NCI-H524 treated with DMSO at 0.1 percent for 48 hours (cell line): ENCODE data around the gene MYBPC3.

Source experiments
- DNase-seq: peaks from one replicate; lab custom pipeline; 2025; lab: John Stamatoyannopoulos, UW

MYBPC3 gene

DNA sequence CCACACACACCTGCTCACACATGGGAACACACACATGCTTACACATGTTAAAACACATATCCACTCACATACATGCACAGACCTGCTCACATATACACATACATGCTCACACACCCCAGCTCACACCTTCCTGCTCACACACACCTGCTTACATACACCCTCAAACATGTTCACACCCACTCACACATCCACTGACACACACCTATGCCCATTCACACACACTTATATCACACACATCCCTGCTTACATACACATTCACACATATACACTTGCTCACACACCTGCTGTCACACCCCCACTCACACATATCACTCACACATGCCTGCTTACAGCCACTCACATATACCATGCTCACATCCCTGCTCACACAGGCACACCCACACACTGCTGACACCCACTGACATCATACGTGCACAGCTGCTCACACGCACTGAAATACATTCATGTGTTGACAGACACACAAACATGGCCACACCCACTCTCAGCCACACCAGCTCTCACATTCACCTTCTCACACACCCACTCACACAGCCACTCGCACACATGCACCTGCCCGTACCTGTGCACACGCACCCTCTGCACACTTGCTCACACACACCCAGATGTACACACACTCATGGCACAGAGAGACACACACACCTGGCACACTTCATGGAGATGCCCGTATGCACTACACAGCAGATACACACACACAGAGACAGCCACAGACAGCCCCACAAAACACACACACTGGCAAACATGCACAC is 5.7 kb upstream of the MYBPC3 start:
- DNase-seq, result no peak

DNA sequence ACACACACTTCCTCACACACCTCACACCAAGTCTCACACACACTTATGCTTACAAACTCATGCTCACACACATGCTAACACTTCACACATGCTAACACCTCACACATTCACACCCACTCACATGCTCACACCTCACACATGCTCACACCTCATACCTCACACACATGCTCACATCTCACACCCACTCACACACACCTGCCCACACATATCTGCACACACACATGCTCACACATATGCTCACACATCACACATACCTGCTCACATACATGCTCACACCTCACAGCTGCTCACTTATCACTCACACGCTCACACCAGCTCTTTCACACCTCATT is 4.5 kb upstream of the MYBPC3 start:
- no peak for DNase-seq

DNA sequence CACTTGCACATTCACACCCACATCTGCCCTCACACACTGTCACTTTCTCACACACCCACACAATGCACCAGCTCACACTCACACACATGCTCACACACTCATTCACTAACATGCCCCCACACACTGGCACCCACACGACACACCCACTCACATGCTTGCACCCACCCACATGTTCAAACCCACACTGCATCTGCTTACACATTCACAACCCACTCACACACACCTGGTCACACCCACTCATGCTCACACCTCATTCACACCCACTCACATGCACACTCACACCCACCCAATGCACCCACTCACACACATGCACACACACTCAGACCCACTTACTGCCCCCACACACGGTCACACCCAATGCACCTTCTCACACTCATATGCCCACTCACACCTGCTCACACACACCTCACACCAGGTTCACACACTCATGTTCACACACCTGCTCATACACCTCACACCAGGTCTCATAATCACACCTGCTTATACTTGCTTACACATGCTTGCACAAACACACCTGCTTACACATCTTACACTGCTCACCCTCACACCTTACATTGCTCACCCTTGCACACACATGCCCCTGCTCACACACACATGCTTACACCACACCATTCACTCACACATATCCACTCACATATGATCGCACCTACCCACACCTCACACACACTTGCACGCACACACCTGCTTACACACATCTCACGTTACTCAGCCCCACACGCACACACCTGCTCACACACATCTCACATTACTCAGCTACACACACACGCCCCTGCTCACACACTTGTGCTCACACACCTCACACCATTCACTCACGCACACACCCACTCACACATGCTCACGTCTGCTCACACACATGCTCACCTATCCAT is 3.9 kb upstream of the MYBPC3 start:
- DNase-seq, result no peak

DNA sequence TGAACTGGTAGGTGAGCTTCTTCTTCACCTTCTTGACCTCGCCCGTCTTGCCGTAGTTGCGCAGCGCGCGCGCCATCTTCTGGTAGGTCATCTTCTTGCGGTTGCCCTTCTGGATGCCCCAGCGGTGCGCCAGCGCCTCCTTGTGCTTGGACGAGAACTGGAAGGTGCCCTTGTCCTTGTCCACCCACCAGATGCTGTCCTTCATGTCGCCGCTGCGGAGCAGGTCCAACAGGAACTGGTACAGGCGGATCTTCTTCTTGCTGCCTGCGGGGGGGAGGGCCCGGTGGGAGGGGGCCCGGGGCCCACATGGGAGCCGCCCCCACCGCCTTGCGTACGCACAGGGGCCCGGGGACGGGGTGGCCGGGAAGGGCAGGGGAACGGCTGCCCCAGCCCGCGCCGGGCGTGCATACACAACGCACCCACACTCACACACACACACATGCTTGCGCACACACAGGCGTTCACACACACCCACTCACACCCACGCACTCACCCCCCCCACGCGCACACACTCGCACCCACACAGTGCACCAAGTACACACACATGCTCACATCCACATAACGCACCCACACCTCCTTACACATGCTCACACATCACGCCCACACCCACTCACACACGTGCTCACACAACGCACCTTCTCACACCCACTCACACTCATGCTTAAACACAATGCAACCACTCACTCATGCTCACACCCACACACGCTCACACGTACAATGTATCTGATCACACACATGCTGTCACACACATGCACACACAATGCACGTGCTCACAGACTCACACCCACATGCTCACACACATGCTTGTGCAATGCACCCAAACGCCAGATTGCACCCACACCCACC is 3.0 kb upstream of the MYBPC3 start:
- DNase-seq, result peak; percentile 74

DNA sequence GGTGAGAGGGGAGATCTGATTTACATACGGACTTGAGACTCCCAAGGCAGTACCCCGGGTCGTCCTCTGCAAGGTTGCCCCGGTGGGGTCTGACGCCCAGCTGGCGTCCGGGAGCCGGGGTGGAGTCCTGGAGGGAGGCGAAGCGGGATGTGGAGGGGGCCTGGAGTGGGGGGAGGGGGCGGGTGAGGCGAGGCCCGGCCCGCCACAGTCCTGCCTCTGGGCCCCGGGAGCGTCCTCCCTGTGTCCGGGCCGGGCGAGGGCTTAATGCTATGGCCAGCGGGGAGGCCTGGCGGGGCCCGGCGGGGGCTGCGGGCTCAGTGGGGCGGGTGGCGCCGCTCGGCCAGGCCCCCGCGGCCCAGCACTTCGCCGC is 2.4 kb upstream of the MYBPC3 start:
- no peak for DNase-seq

DNA sequence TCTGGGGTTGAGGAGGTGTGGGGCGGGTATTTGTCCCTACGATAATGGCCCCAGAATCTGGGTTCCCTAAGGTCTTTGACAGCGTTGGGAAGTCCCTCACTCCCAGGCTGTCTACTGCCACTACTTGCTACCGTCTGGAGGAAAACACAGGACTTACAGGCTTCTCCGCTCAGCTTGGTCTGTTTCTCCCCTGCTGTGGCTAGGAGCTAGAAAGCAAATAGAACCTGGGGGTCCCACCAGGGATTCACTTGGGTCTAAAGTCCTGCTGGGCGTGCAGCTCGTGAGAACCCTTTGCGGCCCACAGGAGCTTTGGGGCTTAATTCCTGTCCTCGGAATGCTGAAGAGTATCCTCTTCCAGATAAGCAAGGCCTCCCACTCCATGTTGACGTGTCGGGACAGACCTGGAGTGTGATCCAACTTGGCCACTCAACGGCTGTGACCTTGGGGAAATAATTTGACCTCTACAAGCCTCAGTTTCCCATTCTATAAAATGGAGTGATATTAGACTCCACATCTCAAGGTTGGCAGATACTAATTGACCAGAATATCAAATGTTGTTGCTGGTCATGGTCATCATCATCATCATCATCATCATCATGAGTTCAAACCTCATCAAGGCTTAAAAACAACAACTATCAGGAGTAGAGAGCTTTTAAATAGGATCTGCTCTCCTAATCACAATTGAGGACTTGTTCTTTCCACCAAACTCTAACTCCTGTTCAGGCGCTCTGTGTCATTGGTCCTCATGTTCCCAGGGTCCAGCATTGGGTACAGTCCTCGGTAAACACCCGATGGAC is 1.7 kb upstream of the MYBPC3 start:
- DNase-seq, result no peak

DNA sequence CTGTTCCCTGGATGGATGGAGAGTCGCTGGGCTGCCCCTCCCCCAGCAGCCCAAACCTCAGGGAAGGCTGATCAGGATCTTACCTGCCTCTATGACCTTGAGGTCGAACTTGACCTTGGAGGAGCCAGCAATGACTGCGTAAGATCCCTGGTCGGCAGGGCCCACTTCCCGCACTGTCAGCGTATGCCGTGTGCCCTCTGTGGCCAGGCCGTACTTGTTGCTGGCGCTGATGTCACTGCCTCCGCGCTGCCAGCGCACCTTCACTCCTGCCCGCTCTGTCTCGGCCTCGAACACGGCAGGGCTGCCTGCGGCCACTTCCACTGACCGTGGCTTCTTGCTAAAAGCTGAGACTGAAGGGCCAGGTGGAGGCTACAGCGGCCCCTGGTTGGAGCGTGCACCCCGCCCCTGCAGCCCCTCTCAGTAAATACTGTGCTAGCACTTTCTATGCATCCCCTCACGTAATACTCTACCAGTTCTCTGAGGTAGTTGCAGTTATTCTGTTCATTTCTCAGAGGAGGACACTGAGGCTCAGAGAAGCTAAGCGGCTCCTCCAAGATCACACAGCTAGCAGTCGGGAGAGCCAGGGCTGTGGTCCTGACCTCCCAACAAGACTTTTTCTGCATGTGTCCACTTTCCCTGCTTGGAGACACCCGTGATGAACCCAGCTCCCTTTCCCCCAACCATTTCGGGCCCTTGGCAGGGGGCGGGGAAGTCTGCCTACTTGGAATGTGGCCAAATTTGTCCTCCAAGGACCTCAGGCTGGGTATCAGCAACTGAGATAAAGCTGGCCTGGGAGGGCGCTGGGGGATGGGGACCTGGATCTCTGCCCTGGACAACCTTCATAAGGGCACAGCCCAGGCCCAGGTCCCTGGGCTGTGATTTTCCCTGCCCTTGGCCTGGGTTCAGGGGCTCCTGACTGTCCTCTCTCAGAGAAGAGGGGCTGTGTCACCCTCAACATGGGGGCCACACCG is 1.1 kb downstream of the MYBPC3 start:
- DNase-seq, result no peak

DNA sequence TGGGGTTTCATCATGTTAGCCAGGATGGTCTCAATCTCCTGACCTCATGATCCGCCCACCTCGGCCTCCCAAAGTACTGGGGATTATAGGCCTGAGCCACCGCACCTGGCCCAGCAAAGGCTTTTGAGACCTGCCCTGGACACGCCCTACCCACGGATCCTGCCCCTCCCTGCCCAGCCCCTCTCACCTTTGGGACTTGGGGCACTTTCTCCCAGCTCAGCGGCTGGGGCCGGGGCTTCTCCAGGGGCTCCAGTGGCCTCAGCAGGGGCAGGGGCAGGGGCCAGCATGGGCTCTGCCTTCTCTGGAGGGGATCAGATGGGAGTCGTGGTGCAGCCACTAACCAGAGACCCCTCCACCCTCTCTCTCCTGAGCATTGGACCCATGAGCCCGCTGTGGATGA is 2.2 kb downstream of the MYBPC3 start:
- no peak for DNase-seq

DNA sequence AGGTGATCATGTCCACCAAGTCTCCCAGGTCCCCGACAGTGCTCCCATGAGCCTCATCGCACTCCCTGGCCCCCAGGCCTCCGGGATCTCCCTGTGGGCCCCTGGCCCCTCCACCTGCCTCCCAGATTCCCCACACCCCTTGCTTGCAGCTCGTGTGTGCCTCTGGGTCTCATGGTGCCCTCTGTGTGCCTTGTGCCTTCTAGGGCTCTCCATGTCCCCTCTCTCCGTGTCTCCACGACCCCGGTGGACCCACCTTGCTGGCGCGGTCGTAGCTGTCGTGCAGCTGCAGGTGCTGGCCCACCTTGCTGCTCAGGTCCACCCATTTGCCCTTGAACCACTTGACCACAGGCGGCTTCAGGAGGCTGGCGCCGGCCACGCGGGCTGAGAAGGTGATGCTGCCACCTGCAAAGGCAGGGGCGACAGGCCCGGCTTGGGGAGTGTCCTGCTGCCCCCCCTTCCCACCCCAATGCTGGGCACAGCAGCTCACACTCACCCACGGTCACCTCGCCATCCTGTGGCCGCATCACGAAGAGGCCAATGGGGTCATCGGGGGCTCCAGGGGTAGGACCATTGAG is 2.9 kb downstream of the MYBPC3 start:
- no peak for DNase-seq

DNA sequence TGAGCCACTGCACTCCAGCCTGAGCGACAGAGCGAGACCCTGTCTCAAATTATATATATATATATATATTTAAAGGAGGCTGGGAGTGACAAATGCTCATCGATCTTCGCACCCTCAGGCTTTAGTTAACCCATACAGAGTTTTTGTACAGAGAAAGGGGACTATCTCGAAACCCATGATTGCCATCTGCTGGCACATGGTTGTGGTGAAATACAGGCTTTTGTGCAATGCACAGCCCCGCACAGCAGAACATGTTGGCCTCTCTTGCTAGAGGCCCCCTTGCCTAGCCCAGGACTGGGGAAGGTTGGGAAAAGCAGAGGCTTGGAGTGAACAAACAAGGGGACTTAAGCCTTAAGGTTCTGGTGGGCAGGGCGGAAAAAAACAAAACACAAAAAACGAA is 3.6 kb downstream of the MYBPC3 start:
- DNase-seq, result no peak

DNA sequence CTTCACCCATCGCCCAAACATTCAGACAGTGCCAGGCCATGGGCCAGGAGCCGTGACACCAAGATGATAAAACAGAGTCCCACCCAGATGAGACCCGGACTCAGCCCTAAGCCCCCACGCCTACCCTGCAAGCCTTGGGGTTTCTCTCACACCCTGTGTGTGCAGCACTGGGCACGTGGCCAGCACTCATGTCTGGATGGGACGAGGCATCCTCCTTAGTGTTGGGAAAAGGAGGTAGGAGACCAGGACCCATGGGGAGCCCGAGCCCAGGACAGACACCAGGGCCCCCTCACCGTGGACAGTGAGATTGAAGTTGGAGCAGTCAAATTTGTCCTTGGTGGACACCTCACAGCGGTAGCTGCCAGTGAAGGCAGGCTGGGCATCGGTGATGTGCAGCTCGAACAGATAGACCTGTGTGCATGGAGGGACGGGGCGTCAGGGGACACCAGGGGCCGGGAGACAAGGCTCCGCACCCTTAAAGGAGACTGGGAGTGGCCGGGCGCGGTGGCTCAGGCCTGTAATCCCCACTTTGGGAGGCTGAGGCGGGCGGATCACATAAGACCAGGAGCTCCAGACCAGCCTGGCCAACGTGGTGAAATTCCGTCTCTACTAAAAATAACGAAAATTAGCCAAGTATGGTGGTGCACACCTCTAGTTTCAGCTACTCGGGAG is 4.2 kb downstream of the MYBPC3 start:
- no peak for DNase-seq

DNA sequence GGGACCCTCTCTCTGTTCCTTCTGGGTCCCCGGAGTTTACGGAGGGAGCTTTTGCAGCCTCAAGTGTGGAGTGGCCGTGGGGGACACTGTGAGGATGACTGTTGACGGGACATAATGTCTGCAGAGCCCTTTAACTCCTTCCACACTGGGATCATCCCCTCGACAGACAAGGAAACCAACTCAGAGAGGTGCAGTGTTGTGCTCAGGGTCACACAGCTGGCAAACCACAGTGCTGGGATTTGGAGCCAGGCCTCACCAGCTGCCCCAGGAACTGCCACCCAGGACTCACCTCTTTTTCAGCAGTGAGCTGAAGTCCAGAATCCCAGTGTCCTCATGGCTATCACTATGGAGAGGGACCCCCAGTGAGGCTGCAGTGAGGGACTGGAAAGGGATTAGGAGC is 5.4 kb downstream of the MYBPC3 start:
- DNase-seq, result no peak

DNA sequence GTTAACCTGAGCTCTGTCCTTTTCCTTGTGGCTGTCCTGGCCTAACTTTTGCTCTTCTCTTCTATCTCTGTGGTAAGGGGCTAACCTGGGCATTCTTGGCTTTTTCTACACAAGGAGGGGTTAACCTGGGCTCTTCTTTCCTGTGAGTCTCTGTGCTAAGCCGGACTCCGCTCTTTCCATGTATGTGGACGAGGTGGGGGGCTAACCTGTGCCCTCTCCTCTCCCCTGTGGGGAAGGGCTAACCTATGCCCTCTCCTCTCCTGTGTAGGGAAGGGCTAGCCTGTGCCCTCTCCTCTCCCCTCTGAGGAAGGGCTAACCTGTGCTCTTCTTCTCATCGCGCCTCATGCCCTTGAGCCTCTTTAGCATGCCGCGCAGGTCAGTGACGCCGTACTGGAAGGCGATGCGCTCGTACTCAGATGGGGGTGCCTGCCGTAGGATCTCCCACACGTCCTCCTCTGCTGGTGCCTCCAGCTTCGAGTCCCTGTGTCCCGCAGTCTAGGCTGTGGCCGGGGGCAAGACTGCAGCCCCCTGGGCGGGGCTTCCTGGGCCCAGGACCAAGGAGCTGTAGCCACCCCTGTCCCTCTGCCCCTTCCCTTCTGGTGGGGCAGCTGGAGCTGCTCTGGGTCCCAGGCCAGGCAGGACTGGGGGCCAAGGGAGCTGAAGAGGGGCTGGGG is 6.5 kb downstream of the MYBPC3 start:
- no peak for DNase-seq

DNA sequence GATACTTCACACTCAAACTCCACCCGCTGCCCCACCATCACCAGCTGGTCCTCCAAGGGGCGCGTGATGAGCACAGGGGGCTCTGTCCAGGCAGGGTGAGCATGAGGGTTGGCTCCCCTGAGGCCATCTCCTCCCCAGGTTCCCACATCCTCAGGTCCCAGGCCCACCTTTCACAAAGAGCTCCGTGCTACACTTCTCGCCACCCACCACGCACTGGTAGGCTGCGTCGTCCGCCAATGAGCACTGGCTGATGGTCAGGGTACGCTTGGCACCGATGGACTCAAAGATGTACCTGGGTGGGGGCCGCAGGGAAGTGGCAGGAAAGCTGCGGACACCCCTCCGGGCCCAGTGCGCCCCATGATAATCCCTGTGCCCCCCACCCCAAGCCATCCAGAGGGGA is 9.6 kb downstream of the MYBPC3 start:
- DNase-seq, result no peak

DNA sequence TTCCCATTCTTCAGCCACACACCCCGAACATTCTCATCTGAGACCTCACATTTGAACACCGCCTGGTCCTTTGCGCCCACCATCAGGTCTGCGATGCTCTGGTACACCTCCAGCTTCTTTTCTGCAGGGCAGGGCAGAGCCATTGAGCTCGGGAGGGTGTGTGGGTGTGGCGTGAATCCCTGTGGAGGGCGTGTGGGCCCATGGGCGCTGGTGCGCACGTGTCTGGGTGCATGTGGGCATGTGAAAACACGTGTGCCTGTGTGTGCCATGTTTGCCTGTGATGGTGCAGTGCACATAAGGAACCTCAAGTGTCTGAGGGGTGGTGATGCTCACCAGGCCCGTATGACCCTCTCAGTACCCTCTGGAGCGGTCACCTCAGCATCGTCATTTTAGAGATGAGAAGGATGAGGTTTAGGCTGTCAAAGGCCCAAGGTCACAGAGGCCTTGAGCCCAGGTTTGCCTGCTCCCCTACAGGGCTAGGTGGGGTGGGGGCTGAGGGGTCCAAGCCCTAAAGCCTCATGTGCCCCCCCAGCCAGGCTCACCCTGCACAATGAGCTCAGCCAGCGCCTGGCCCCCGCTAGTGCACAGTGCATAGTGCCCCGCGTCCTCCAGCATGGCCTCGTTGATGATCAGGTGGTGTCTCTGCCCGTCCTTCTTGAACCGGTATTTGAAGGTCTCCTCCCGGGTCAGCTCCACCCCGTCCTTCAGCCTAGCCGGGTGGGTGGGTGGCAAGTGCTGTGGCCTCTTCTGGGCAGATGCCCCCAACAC is 10.3 kb downstream of the MYBPC3 start:
- no peak for DNase-seq

DNA sequence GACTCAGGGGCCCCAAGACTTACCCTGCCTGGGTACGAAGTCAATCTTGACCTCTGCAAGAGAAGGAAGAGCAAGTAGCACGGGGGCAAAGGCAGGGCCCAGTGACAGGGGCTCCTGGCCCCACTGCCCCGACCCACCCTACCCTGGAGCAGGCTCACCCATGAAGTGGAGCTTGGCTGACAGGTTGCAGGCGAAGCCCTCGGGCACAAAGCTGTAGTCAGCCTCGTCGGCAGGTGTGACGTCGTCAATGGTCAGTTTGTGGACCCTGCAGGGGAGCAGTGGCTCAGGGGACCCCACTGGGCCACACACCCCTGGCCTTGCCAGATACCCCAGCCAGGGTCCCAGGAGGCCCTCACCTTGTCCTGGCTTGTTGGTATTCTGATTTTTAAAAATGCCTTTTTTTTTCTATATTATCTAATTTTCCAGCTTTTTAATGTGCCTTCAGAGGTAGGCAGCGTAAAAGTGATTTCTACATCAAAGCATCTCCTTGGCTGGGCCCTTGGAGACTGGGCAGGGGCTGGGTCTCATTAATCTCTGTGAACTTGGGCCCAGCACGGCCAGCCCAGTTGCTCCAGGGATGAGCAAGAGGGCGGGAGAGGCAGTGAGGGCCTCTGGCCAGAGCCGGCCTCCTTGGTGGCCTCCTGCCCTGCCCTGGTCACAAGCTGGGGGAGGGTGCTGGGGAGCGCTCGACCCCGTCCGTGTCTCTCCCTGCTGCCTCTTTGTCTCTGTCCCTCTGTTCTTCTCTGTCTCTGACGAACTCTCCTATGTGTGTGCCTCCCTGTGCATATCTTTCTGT is 11.3 kb downstream of the MYBPC3 start:
- DNase-seq, result no peak

DNA sequence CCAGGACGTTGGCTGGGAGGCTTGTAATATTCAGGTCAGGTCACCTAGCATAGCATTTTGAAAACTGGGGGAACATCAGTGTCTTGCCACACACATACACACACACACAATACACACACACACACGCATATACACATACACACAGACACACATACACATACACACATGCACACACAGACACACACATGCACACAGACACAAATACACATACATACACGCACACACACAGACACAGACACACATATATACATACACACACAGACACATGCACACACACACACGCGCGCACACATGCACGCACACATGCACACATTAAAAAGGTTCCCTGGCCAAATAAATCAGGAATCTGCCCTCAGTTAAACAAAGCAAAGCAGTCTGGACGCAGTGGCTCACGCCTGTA is 12.5 kb downstream of the MYBPC3 start:
- no peak for DNase-seq
